Measurements from ENCODE around the gene CCDC97.

CCDC97 gene

GRCh38 chr19:41320568-41320967, 10.6 kb downstream of the CCDC97 start:
- no peak for DNase-seq

- no peak for DNase-seq
Observed at GRCh38 chr19:41321204-41321599, 11.2 kb downstream of the CCDC97 start.

GRCh38 chr19:41321600-41322270, 11.8 kb downstream of the CCDC97 start:
- DNase-seq, result no peak

GRCh38 chr19:41322451-41322850, 12.5 kb downstream of the CCDC97 start:
- DNase-seq, result no peak

- DNase-seq, result no peak
Observed at GRCh38 chr19:41323023-41323422, 13.1 kb downstream of the CCDC97 start.

GRCh38 chr19:41323430-41324125, 13.6 kb downstream of the CCDC97 start:
- DNase-seq, result no peak

GRCh38 chr19:41324231-41324702, 14.3 kb downstream of the CCDC97 start:
- no peak for DNase-seq

GRCh38 chr19:41324921-41325639, 15.1 kb downstream of the CCDC97 start:
- DNase-seq, result no peak

- no peak for DNase-seq
Observed at GRCh38 chr19:41325640-41325946, 15.6 kb downstream of the CCDC97 start.

GRCh38 chr19:41325947-41326706, 16.2 kb downstream of the CCDC97 start:
- no peak for DNase-seq

- DNase-seq, result no peak
Observed at GRCh38 chr19:41327076-41327575, 17.2 kb downstream of the CCDC97 start.

- peak; percentile 90 for DNase-seq
Observed at GRCh38 chr19:41327576-41328156, 17.7 kb downstream of the CCDC97 start.

- DNase-seq, result no peak
Observed at GRCh38 chr19:41328157-41328841, 18.3 kb downstream of the CCDC97 start.

- no peak for DNase-seq
Observed at GRCh38 chr19:41328842-41329225, 18.9 kb downstream of the CCDC97 start.

GRCh38 chr19:41330481-41330880, 20.5 kb downstream of the CCDC97 start:
- DNase-seq, result no peak

GRCh38 chr19:41330946-41331678, 21.1 kb downstream of the CCDC97 start:
- DNase-seq, result no peak

GRCh38 chr19:41332000-41332399, 22.0 kb downstream of the CCDC97 start:
- DNase-seq, result no peak

- DNase-seq, result no peak
Observed at GRCh38 chr19:41332468-41332867, 22.5 kb downstream of the CCDC97 start.

- DNase-seq, result no peak
Observed at GRCh38 chr19:41334793-41335192, 24.8 kb downstream of the CCDC97 start.

- no peak for DNase-seq
Observed at GRCh38 chr19:41335467-41335866, 25.5 kb downstream of the CCDC97 start.

- no peak for DNase-seq
Observed at GRCh38 chr19:41339936-41340335, 30.0 kb downstream of the CCDC97 start.
